Osteoblast (primary cell): Measurements from ENCODE around the gene PTMS. TPM values are rescaled to one million over a fixed set of nuclear protein-coding genes. Genes with fewer than 3 reads are reported as not detected.

ENCODE experiments used
- DNase-seq: peaks from one replicate; pipeline ENCODE4 v3.0.0; 2011; ENCODE audit warnings: low spot score, mixed read lengths; ENCODE audit not compliant: insufficient read length; ENCODE audit errors: missing footprints
- H2AFZ ChIP-seq: 2 replicates; pipeline ENCODE4 v1.6.0; 2011; ENCODE audit warnings: mild to moderate bottlenecking, low read length
- H3K27ac ChIP-seq: 2 replicates; pipeline ENCODE4 v1.5.1; 2011; ENCODE audit warnings: mild to moderate bottlenecking, low read depth, low read length, moderate library complexity
- H3K27me3 ChIP-seq: 2 replicates; pipeline ENCODE4 v1.6.0; 2012; ENCODE audit warnings: mild to moderate bottlenecking, control low read depth, inconsistent platforms, low read length, moderate library complexity; ENCODE audit not compliant: insufficient read depth
- H3K36me3 ChIP-seq: 2 replicates; pipeline ENCODE4 v1.5.1; 2011; ENCODE audit warnings: mild to moderate bottlenecking, low read length, control low read depth, moderate library complexity; ENCODE audit not compliant: insufficient read depth
- H3K4me1 ChIP-seq: 2 replicates; pipeline ENCODE4 v1.5.1; 2011; ENCODE audit warnings: mild to moderate bottlenecking, low read length, control low read depth, moderate library complexity; ENCODE audit not compliant: insufficient read depth
- H3K4me2 ChIP-seq: 2 replicates; pipeline ENCODE4 v1.6.0; 2011; ENCODE audit warnings: mild to moderate bottlenecking, low read length; ENCODE audit not compliant: insufficient read depth
- H3K4me3 ChIP-seq: fragments of 200-600 bp; sonication (generic); 3 replicates; pipeline ENCODE4 v1.5.1; 2012; ENCODE audit warnings: mild to moderate bottlenecking, low read length, inconsistent platforms; ENCODE audit not compliant: insufficient read depth
- H3K79me2 ChIP-seq: 2 replicates; pipeline ENCODE4 v1.6.0; 2012; ENCODE audit warnings: mild to moderate bottlenecking, low read length, control low read depth, inconsistent platforms; ENCODE audit not compliant: insufficient read depth
- H3K9me3 ChIP-seq: 2 replicates; pipeline ENCODE4 v1.5.1; 2011; ENCODE audit warnings: low read depth, low read length, control low read depth
- H4K20me1 ChIP-seq: 2 replicates; pipeline ENCODE4 v1.6.0; 2012; ENCODE audit warnings: mild to moderate bottlenecking, low read length, control low read depth; ENCODE audit not compliant: insufficient read depth
- total RNA-seq: library from RNA; depleted of rRNA; stranded (reverse); fragments of >200 nt; gene quantifications from 2 replicates; pipeline ENCODE4 v1.2.3, GENCODE V29; 2012
- TF ChIP-seq, protein P1 (sequence below): IDR thresholded peaks from 2 replicates; pipeline ENCODE4 v1.5.1; 2011; ENCODE audit warnings: mild to moderate bottlenecking, low read depth, low read length, moderate library complexity; ENCODE audit errors: extremely low read depth

Gene PTMS
- total RNA-seq, 1 donor, result 72.7 TPM

DNA sequence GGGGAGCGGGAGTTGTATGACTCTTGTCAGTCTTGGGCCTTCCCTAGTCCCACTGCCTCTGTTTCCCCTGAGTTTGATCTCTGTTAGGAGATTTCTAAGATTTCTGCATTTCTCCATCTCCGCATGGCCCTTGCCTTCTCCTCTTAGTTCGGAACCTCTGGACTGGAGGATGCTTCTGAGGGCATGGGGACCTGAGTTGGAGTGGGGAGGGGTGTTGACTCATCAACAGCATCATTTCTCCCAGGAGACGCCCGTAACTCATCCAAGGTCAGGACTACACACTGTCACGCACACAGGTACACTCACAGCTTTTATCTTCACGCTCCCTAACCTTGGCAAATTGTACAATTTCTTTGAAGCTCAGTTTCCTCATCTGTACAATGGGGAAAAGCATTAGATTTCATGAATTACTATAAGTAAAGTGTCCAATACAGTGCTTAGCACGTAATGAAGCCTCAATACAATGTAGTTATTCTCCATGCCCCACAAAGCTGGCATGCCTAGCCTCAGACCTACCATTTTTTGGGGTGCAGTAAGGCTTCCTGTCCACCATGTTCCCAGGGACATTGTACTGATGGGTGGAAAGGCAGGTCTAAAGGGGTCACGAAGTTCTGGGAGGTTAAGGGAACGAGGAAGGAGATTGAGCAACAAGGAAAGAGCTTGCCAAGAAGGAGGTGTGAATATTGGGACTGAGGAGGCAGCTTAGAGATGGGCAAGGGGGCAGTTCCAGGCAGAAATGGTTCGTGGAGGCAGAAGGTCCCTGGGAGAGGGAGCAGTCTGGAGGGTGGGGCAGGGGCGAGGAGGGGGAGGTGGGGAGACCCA, 5.6 kb downstream of the PTMS start:
- no peak overlapping the region for H3K4me3 ChIP-seq
- no peaks in the 10 kb centered on the region for H3K9me3 ChIP-seq
- H3K4me1 ChIP-seq, result peaks cover 13% of the 10 kb centered on the region
- H3K36me3 ChIP-seq, result peaks cover 15% of the 10 kb centered on the region
- TF ChIP-seq, protein P1, sequence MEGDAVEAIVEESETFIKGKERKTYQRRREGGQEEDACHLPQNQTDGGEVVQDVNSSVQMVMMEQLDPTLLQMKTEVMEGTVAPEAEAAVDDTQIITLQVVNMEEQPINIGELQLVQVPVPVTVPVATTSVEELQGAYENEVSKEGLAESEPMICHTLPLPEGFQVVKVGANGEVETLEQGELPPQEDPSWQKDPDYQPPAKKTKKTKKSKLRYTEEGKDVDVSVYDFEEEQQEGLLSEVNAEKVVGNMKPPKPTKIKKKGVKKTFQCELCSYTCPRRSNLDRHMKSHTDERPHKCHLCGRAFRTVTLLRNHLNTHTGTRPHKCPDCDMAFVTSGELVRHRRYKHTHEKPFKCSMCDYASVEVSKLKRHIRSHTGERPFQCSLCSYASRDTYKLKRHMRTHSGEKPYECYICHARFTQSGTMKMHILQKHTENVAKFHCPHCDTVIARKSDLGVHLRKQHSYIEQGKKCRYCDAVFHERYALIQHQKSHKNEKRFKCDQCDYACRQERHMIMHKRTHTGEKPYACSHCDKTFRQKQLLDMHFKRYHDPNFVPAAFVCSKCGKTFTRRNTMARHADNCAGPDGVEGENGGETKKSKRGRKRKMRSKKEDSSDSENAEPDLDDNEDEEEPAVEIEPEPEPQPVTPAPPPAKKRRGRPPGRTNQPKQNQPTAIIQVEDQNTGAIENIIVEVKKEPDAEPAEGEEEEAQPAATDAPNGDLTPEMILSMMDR, result no peak
- no peaks in the 10 kb centered on the region for H3K27me3 ChIP-seq
- H3K27ac ChIP-seq, result no peak overlapping the region
- DNase-seq, result peak; percentile 88
- H3K4me2 ChIP-seq, result no peak overlapping the region
- H2AFZ ChIP-seq, result no peak overlapping the region
- peaks cover 32% of the 10 kb centered on the region for H4K20me1 ChIP-seq
- peaks cover 29% of the 10 kb centered on the region for H3K79me2 ChIP-seq

DNA sequence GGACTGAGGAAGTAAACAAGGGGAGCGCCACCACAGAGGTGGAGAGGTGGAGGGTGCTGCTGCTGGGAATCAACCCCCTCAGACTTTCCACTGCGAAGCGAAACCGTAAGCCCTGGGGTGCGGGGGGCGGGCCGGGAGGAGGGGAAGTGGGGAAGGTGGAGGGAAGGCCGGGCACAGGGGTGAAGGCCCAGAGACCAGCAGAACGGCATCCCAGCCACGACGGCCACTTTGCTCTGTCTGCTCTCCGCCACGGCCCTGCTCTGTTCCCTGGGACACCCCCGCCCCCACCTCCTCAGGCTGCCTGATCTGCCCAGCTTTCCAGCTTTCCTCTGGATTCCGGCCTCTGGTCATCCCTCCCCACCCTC, 6.2 kb downstream of the PTMS start, which contains the start of gene LAG3:
Gene LAG3 (plus strand): TSS at position 190 of the 365 bp plus-strand sequence. CDS start 333 bp downstream, outside the sequence.
- Histone ChIP-seq H2AFZ (no peak within 1 kb of the TSS), H3K36me3 (peaks cover 15% of the 10 kb centered on the region), H3K9me3 (no peaks in the 10 kb centered on the region), H3K79me2 (peaks cover 24% of the 10 kb centered on the region), H3K27me3 (no peaks in the 10 kb centered on the region), H4K20me1 (peaks cover 32% of the 10 kb centered on the region), H3K4me2 (no peak within 1 kb of the TSS), H3K27ac (no peak within 1 kb of the TSS), H3K4me3 (no peak within 1 kb of the TSS), H3K4me1 (peaks cover 13% of the 10 kb centered on the region)
- DNase-seq, result peak; percentile 92
- TF ChIP-seq, protein P1, result no peak

DNA sequence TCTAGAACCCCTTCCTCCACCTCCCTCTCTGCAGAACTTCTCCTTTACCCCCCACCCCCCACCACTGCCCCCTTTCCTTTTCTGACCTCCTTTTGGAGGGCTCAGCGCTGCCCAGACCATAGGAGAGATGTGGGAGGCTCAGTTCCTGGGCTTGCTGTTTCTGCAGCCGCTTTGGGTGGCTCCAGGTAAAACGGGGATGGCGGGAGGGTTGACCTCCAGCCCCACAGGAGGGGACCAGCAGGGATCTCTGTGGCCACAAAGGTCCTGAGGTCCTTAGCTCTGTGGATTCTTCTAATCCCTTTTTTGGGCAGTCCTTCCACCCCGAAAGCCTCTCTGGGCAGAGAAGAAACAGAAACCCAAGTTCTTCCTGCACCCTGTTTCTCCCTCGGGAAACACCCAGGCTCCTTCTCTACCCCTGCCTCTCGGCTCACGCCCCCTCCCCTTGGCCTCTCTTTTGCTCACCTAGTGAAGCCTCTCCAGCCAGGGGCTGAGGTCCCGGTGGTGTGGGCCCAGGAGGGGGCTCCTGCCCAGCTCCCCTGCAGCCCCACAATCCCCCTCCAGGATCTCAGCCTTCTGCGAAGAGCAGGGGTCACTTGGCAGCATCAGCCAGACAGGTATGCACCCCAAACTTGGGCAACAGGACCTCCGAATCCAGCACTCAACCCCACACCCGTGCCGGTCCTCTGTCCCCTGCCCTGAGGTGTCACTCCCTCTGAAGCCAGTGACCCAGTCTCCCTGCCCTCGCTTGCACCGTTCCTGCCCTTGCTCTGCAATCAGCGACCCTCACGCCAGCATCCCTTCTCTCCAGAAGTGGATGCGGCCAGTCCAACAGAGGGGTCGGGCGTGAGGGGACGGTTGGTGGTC, 6.8 kb downstream of the PTMS start:
- Histone ChIP-seq H4K20me1 (peaks cover 31% of the 10 kb centered on the region), H3K27ac (no peak overlapping the region), H2AFZ (no peak overlapping the region), H3K4me1 (peaks cover 12% of the 10 kb centered on the region), H3K79me2 (peaks cover 17% of the 10 kb centered on the region), H3K27me3 (no peaks in the 10 kb centered on the region), H3K4me2 (no peak overlapping the region), H3K4me3 (no peak overlapping the region), H3K9me3 (no peaks in the 10 kb centered on the region), H3K36me3 (peaks cover 15% of the 10 kb centered on the region)
- TF ChIP-seq, protein P1, result no peak
- peak; percentile 85 for DNase-seq
